Upper lobe of left lung (tissue), 4 donors: ENCODE measurements around the gene NKPD1.

Experiments used
- EP300 ChIP-seq, 4 donors: sonication (generic); formaldehyde crosslinking; IDR thresholded peaks; one replicate each; pipeline ENCODE4 v1.5.1; 2017; ENCODE audit warnings: antibody characterized with exemption in 4 of 4, control low read depth in 2 of 4
- POLR2A ChIP-seq, 4 donors: fragments of 450-650 bp; IDR thresholded peaks; one replicate each; pipeline ENCODE4 v1.5.1; 2016 to 2017; ENCODE audit warnings: antibody characterized with exemption in 4 of 4, mild to moderate bottlenecking in 2 of 4
- POLR2AphosphoS5 ChIP-seq, 2 donors: sonication (generic); formaldehyde crosslinking; IDR thresholded peaks; one replicate each; pipeline ENCODE4 v1.5.1; 2017; ENCODE audit warnings: antibody characterized with exemption in 2 of 2
- TF ChIP-seq, protein P1 (sequence below), 6 experiments: fragments of 450-650 bp in 4 of 6; fragments of 200-600 bp in 2 of 6; sonication (generic) in 2 of 6; IDR thresholded peaks; one replicate each; pipeline ENCODE4 v1.5.1; 2016 to 2019; ENCODE audit warnings: antibody characterized with exemption in 6 of 6

DNA sequence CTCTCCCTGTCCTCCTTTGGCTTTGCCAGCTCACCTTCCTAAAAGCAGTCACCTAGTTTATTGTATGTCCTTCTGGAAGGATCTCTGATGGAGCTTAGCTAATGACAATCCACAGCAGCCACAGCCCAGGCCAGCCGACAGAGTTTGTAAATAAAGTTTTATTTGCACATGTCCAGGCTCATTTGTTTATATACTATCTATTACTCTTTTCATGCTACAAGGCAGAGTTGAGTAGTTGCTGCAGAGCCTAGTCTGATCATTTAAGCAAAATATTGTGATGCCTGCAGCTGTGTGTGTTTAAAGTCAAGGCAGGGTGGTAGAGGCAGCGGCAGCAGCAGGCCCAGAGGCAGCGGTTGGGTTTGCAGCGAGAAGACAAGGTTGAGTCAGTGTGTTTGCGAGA, 32.6 kb downstream of the NKPD1 start:
- TF ChIP-seq POLR2A (IDR thresholded peaks at IDR 0.05): no peak
- TF ChIP-seq, protein P1, sequence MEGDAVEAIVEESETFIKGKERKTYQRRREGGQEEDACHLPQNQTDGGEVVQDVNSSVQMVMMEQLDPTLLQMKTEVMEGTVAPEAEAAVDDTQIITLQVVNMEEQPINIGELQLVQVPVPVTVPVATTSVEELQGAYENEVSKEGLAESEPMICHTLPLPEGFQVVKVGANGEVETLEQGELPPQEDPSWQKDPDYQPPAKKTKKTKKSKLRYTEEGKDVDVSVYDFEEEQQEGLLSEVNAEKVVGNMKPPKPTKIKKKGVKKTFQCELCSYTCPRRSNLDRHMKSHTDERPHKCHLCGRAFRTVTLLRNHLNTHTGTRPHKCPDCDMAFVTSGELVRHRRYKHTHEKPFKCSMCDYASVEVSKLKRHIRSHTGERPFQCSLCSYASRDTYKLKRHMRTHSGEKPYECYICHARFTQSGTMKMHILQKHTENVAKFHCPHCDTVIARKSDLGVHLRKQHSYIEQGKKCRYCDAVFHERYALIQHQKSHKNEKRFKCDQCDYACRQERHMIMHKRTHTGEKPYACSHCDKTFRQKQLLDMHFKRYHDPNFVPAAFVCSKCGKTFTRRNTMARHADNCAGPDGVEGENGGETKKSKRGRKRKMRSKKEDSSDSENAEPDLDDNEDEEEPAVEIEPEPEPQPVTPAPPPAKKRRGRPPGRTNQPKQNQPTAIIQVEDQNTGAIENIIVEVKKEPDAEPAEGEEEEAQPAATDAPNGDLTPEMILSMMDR (IDR thresholded peaks at IDR 0.05): no peak
- no peak for TF ChIP-seq EP300 (IDR thresholded peaks at IDR 0.05)
- TF ChIP-seq POLR2AphosphoS5 (IDR thresholded peaks at IDR 0.05): no peak
